Tibial nerve (tissue), 4 donors: ENCODE measurements around the gene ARFRP1. TPM values are rescaled to one million over a fixed set of nuclear protein-coding genes. Genes with fewer than 3 reads are reported as not detected.

Experiments used
- DNase-seq, 2 donors: peaks; one replicate each; pipeline ENCODE4 v3.0.0-alpha.2; 2019; ENCODE audit warnings: low spot score in 2 of 2
- H3K27ac ChIP-seq, 4 donors: fragments of 200-600 bp; sonication (generic) in 3 of 4; one replicate each; pipeline ENCODE4 v1.5.1; 2017 to 2019; ENCODE audit warnings: mild to moderate bottlenecking in 1 of 4
- H3K27me3 ChIP-seq, 2 donors: fragments of 200-600 bp; sonication (generic) in 1 of 2; one replicate each; pipeline versions ENCODE4 v1.5.1 to v1.6.0; 2017 to 2019
- H3K36me3 ChIP-seq, 3 donors: fragments of 200-600 bp; sonication (generic); one replicate each; pipeline ENCODE4 v1.5.1; 2018 to 2019
- H3K4me1 ChIP-seq, 4 donors: fragments of 200-600 bp; sonication (generic) in 3 of 4; one replicate each; pipeline ENCODE4 v1.5.1; 2017 to 2019
- H3K4me3 ChIP-seq, 4 donors: fragments of 200-600 bp; sonication (generic) in 3 of 4; one replicate each; pipeline ENCODE4 v1.5.1; 2017 to 2019; ENCODE audit warnings: mild to moderate bottlenecking in 1 of 4, moderate library complexity in 1 of 4
- H3K9me3 ChIP-seq, 4 donors: fragments of 200-600 bp; sonication (generic) in 3 of 4; one replicate each; pipeline ENCODE4 v1.5.1; 2017 to 2019
- EP300 ChIP-seq, 2 donors: sonication (generic); formaldehyde crosslinking; IDR thresholded peaks; one replicate each; pipeline ENCODE4 v1.6.1; 2017; ENCODE audit warnings: antibody characterized with exemption in 2 of 2, mild to moderate bottlenecking in 1 of 2
- POLR2A ChIP-seq, 2 donors: fragments of 450-650 bp; IDR thresholded peaks; one replicate each; pipeline ENCODE4 v1.6.1; 2017; ENCODE audit warnings: antibody characterized with exemption in 2 of 2, mild to moderate bottlenecking in 2 of 2, moderate library complexity in 2 of 2
- WGBS, 2 donors: methylation state at CpG; one replicate each; pipeline ENCODE4 v1.1.5; 2018; 5-methylcytosine and 5-hydroxymethylcytosine counted together
- total RNA-seq, 4 donors: library from RNA; depleted of rRNA; stranded (reverse); fragments of >200 nt; gene quantifications; one replicate each; pipeline ENCODE4 v1.1.0, GENCODE V29; 2016
- TF ChIP-seq, protein P1 (sequence below), 5 experiments: fragments of 200-600 bp in 3 of 5; fragments of 450-650 bp in 2 of 5; sonication (generic) in 3 of 5; IDR thresholded peaks; one replicate each; pipeline ENCODE4 v1.5.1; 2016 to 2019; ENCODE audit warnings: antibody characterized with exemption in 5 of 5, mild to moderate bottlenecking in 3 of 5, moderate library complexity in 2 of 5

The ARFRP1 gene
- total RNA-seq, 4 donors from 2014 or later, result 36.9 to 71.1 (median 50.9) TPM

GRCh38 chr20:63664143-63664851 is 43.5 kb downstream of the ARFRP1 start:
- no peaks in the 10 kb centered on the region for H3K9me3 ChIP-seq
- peaks cover 0 to 85% (median 16%) of the 10 kb centered on the region in 3 donors for H3K36me3 ChIP-seq
- WGBS, 2 donors, result 80 to 89% methylated on average over 7 to 20 of the region's 22 CpGs

GRCh38 chr20:63663332-63664066 is 44.3 kb downstream of the ARFRP1 start:
- 92 to 95% methylated on average over 14 to 18 of the region's 26 CpGs for WGBS, 2 donors
- Histone ChIP-seq H3K9me3 (no peaks in the 10 kb centered on the region), H3K4me1 (peaks cover 0 to 19% (median 9%) of the 10 kb centered on the region in 4 donors), H3K27ac (no peak overlapping the region), H3K36me3 (peaks cover 0 to 77% (median 16%) of the 10 kb centered on the region in 3 donors), H3K4me3 (no peak overlapping the region), H3K27me3 (no peaks in the 10 kb centered on the region)
- TF ChIP-seq, protein P1, sequence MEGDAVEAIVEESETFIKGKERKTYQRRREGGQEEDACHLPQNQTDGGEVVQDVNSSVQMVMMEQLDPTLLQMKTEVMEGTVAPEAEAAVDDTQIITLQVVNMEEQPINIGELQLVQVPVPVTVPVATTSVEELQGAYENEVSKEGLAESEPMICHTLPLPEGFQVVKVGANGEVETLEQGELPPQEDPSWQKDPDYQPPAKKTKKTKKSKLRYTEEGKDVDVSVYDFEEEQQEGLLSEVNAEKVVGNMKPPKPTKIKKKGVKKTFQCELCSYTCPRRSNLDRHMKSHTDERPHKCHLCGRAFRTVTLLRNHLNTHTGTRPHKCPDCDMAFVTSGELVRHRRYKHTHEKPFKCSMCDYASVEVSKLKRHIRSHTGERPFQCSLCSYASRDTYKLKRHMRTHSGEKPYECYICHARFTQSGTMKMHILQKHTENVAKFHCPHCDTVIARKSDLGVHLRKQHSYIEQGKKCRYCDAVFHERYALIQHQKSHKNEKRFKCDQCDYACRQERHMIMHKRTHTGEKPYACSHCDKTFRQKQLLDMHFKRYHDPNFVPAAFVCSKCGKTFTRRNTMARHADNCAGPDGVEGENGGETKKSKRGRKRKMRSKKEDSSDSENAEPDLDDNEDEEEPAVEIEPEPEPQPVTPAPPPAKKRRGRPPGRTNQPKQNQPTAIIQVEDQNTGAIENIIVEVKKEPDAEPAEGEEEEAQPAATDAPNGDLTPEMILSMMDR (IDR thresholded peaks at IDR 0.05), result no peak
- TF ChIP-seq EP300 (IDR thresholded peaks at IDR 0.05), result no peak
- TF ChIP-seq POLR2A (IDR thresholded peaks at IDR 0.05), result no peak
- no peak for DNase-seq

More at GRCh38 chr20:63664143-63664851, 43.5 kb downstream of the ARFRP1 start:
- no peaks in the 10 kb centered on the region for H3K27me3 ChIP-seq
- peaks cover 0 to 14% (median 3%) of the 10 kb centered on the region in 4 donors for H3K4me1 ChIP-seq
- no peak overlapping the region for H3K27ac ChIP-seq
- DNase-seq, result no peak
- TF ChIP-seq EP300 (IDR thresholded peaks at IDR 0.05) (no peak), POLR2A (IDR thresholded peaks at IDR 0.05) (no peak)
- TF ChIP-seq, protein P1 (IDR thresholded peaks at IDR 0.05), result no peak
- no peak overlapping the region for H3K4me3 ChIP-seq

DNA sequence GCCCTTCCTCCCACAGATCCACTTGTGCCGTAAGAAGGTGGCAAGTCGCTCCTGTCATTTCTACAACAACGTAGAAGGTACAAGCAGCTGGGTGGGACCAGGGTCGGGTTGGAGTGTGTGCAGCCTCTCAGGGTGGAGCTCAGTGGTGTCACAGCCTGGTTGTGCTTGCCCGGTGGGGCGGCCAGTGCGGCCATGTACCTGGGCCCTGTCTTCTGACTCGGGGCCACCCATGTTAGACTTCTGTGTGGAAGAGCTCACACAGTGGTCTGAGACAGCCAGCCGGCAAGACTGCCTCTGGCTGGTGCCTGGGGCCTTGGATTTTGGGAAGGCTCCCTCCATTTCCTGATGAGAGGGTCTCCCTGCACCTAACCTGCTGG is 45.0 kb downstream of the ARFRP1 start:
- Histone ChIP-seq H3K36me3 (peaks cover 0 to 70% (median 10%) of the 10 kb centered on the region in 3 donors), H3K4me3 (no peak overlapping the region), H3K9me3 (no peaks in the 10 kb centered on the region), H3K27me3 (no peaks in the 10 kb centered on the region), H3K27ac (no peak overlapping the region), H3K4me1 (peaks cover 0 to 20% (median 10%) of the 10 kb centered on the region in 4 donors)
- WGBS, 2 donors, result 90 to 91% methylated on average over 8 to 9 of the region's 9 CpGs
- DNase-seq, result no peak
- no peak for TF ChIP-seq EP300 (IDR thresholded peaks at IDR 0.05)
- TF ChIP-seq, protein P1 (IDR thresholded peaks at IDR 0.05), result no peak
- TF ChIP-seq POLR2A (IDR thresholded peaks at IDR 0.05), result no peak

GRCh38 chr20:63661959-63662812 is 45.6 kb downstream of the ARFRP1 start:
- H3K36me3 ChIP-seq, result peaks cover 0 to 64% (median 4%) of the 10 kb centered on the region in 3 donors
- H3K27me3 ChIP-seq, result no peaks in the 10 kb centered on the region
- H3K27ac ChIP-seq, result no peak overlapping the region
- no peak overlapping the region for H3K4me3 ChIP-seq
- WGBS, 2 donors, result 92 to 95% methylated on average over 27 to 32 of the region's 33 CpGs
- no peaks in the 10 kb centered on the region for H3K9me3 ChIP-seq
- DNase-seq, result no peak
- peaks cover 0 to 26% (median 15%) of the 10 kb centered on the region in 4 donors for H3K4me1 ChIP-seq
- no peak for TF ChIP-seq EP300 (IDR thresholded peaks at IDR 0.05)
- TF ChIP-seq, protein P1 (IDR thresholded peaks at IDR 0.05), result no peak
- no peak for TF ChIP-seq POLR2A (IDR thresholded peaks at IDR 0.05)
